HFFc6 (cell line): ENCODE data around the gene EPB41. TPM values are rescaled to one million over a fixed set of nuclear protein-coding genes. Genes with fewer than 3 reads are reported as not detected.
A peak's percentile ranks its signal among the peaks of the same experiment; 100 is the strongest.

Experiments
- DNase-seq: peaks from one replicate; pipeline ENCODE4 v3.0.0-alpha.2; 2018
- H3K27ac Mint-ChIP-seq: 2 replicates; pipeline ENCODE4 v1.8.0; 2020; ENCODE audit warnings: mild to moderate bottlenecking, mixed read lengths
- H3K27me3 Mint-ChIP-seq: 2 replicates; pipeline ENCODE4 v1.8.0; 2021; ENCODE audit warnings: mild to moderate bottlenecking, moderate library complexity, mixed read lengths; ENCODE audit not compliant: insufficient read depth
- H3K36me3 Mint-ChIP-seq: 2 replicates; pipeline ENCODE4 v1.8.0; 2021; ENCODE audit warnings: low read depth, mixed read lengths
- H3K4me1 Mint-ChIP-seq: 2 replicates; pipeline ENCODE4 v1.8.0; 2020; ENCODE audit warnings: low read depth, mixed read lengths
- H3K4me3 Mint-ChIP-seq: 2 replicates; pipeline ENCODE4 v1.8.0; 2020; ENCODE audit warnings: mild to moderate bottlenecking, moderate library complexity, mixed read lengths
- H3K9me3 Mint-ChIP-seq: 2 replicates; pipeline ENCODE4 v1.8.0; 2020; ENCODE audit warnings: mild to moderate bottlenecking, mixed read lengths
- total RNA-seq, 6 experiments: library from RNA; stranded (reverse); fragmentation: NEBNext Ultra II Directional; extraction: Animal tissue kit (Norgen Biotek cat#: 25700); gene quantifications; 2 replicates in 1 of 6; 3 replicates in 5 of 6; pipeline ENCODE4 v1.2.3, GENCODE V29; 2021
- TF ChIP-seq, protein P1 (sequence below): fragments of 200-600 bp; sonication (generic); IDR thresholded peaks from 2 replicates; pipeline ENCODE4 v1.5.0; 2021; ENCODE audit warnings: antibody characterized with exemption, mild to moderate bottlenecking

Gene EPB41
- total RNA-seq, 6 experiments from 2014 or later = 2.4 to 8.8 (median 3.4) TPM

DNA sequence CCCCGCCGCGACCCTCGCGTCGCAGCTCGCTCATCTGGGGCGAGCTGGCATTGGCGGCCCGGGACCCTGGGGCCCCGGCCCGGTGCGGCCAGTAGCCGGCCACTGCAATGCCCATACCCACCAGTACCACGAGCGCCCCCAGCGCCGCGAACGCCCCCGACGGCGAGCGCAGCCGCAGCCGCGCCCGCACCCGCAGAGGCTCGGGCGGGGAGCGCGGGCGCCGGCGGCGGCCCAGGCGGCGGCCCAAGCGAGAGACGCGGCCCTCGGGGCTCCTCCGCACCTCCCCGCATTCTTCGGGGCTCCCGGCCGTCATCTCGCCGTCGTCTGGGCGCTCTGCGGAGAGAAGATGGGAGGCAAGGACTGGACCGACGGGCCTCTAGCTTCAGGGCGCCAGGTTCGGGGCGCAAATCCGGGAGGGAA, 207.2 kb downstream of the EPB41 start:
- H3K4me3 Mint-ChIP-seq = peak overlapping the region; percentile 42; the same call in 1 of the 2 replicates
- TF ChIP-seq, protein P1, sequence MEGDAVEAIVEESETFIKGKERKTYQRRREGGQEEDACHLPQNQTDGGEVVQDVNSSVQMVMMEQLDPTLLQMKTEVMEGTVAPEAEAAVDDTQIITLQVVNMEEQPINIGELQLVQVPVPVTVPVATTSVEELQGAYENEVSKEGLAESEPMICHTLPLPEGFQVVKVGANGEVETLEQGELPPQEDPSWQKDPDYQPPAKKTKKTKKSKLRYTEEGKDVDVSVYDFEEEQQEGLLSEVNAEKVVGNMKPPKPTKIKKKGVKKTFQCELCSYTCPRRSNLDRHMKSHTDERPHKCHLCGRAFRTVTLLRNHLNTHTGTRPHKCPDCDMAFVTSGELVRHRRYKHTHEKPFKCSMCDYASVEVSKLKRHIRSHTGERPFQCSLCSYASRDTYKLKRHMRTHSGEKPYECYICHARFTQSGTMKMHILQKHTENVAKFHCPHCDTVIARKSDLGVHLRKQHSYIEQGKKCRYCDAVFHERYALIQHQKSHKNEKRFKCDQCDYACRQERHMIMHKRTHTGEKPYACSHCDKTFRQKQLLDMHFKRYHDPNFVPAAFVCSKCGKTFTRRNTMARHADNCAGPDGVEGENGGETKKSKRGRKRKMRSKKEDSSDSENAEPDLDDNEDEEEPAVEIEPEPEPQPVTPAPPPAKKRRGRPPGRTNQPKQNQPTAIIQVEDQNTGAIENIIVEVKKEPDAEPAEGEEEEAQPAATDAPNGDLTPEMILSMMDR = peak; percentile 25; the same call in 1 of the 2 replicates
- no peak for DNase-seq
- H3K36me3 Mint-ChIP-seq = no peaks in the 10 kb centered on the region
- no peak overlapping the region for H3K27ac Mint-ChIP-seq
- no peaks in the 10 kb centered on the region for H3K9me3 Mint-ChIP-seq
- peaks cover 4% of the 10 kb centered on the region for H3K27me3 Mint-ChIP-seq
- H3K4me1 Mint-ChIP-seq = peaks cover 21% of the 10 kb centered on the region

DNA sequence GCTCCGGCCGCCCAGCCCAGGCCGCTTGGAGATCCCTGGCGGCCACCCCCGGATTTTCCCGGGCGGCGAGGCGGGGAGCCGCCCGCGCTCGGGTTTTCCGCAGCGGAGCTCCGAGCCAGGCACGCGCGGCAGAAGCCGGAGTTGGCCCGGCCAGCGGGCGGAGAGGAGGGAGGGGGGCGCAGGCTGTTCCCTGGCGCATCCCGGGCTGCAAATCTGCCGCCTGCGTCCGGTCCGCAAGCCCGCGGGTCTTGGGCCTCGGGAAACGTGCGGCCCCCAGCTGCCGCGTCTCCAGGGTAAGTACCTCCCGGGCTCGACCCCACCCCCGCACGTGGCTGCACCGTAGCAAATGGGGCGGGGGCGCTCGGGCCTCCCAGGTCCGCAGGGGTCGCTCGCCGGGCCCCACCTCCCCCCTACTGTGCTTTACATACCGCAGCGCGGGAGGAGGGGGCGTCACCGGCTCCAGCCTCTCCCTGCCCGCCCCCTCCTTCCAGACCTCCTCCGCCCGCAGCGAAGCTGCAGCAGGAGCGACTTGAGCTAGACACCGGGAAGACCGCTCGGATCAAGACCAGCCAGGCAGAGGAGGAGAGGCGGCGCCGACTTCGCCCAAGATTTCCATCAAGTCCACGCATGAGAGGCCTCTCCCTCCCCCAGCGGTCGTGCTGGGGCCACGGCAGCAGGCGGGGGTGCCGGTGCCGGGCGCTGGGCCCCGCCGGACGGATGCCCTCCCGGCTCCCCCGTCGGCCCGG, 207.7 kb downstream of the EPB41 start:
- peak overlapping the region; percentile 94 for H3K27ac Mint-ChIP-seq
- peak overlapping the region; percentile 86 for H3K4me3 Mint-ChIP-seq
- H3K27me3 Mint-ChIP-seq = peaks cover 4% of the 10 kb centered on the region
- TF ChIP-seq, protein P1 = no peak
- peaks cover 21% of the 10 kb centered on the region for H3K4me1 Mint-ChIP-seq
- no peaks in the 10 kb centered on the region for H3K9me3 Mint-ChIP-seq
- no peak for DNase-seq
- no peaks in the 10 kb centered on the region for H3K36me3 Mint-ChIP-seq

DNA sequence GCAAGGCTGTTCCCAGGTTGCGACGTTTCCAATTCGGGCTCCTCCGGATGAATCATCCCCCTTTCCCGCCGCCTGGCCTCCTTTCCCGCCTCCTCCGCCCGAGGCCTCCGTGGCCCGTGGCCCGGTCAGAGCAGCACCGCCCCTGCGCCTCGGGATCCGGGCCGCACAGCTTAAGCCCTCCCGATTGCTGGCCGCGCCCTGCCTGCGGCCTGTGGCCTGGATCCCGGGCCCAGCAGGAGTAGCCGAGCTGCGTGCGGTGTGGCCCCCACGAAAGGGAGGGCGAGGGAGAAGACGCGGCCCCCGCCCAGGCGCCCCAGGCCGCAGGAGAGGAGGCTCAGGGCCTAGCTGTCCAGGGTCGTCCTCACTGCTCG, 208.3 kb downstream of the EPB41 start:
- TF ChIP-seq, protein P1 = no peak
- Mint-ChIP-seq H3K4me3 (peak overlapping the region; percentile 86), H3K36me3 (no peaks in the 10 kb centered on the region), H3K4me1 (peaks cover 21% of the 10 kb centered on the region), H3K9me3 (no peaks in the 10 kb centered on the region), H3K27me3 (peaks cover 4% of the 10 kb centered on the region), H3K27ac (peak overlapping the region; percentile 94)
- peak; percentile 80 for DNase-seq

DNA sequence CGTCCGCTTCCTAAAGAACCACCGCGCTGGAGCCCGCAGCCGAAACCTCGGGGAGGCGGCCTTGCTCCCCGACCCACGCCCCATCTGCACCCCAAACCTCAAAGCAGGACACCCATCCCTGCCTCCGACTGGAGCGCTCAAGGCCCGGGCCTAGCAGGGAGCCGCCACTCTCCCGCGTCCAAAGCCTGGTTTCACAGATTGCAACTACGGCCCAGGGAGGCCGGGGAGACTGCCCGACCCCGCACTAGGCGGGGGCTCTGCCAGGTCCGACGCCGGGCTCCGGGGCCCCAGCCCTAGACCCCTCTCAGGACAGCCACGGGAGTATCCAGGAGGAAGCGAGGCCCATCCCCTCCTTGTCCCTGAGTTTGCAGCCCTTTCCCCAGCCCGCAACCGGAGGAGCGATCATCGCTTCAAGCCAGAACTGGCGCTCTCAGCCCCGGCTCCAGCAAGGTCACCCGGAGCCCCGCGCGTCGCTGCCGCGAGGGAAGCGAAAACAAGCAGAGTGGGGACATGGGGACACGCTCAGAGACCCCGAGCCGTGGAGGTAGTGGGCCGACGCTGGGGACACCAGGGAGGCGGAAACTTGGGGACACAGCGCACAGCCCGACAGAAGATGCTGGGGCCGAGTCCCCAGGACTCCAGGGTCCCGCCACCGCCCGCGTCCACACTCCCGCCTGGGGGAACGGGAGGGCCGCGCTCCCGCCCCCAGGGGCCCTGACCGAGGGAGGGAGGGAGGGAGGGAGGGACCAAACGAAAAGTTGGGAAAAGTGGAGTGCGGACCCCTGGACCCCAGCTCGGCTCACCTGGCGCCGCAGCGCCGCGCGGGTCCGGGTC, 208.9 kb downstream of the EPB41 start:
- H3K36me3 Mint-ChIP-seq = no peaks in the 10 kb centered on the region
- peak overlapping the region; percentile 86 for H3K4me3 Mint-ChIP-seq
- peak overlapping the region; percentile 94 for H3K27ac Mint-ChIP-seq
- peaks cover 21% of the 10 kb centered on the region for H3K4me1 Mint-ChIP-seq
- no peaks in the 10 kb centered on the region for H3K9me3 Mint-ChIP-seq
- DNase-seq = peak; percentile 25
- H3K27me3 Mint-ChIP-seq = peaks cover 4% of the 10 kb centered on the region
- TF ChIP-seq, protein P1 = no peak

DNA sequence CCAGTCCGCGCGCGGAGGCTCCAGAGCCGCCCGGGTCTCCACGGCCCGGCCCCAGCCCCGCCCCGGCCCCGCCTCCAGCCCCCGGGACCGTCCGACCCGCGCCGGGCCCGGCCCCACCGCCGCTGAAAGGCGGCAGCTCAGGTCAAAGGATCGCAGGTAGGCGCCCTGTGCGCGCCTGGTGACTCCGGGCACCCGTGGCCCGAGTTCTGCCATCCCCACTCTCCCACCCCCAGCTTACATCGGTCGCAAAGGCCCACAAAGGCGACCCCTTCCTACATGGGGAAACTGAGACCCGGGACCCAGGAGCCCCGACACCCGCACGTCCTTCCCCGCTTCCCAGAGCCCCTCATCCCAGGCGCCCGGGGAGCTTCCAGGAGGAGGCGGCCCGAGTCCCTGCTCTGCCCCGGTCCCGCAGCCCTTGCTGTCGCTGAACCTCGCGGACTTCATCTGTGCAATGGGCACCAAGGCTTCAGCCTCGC, 209.6 kb downstream of the EPB41 start, which contains the start of gene TMEM200B:
Gene TMEM200B (minus strand): TSS at position 17 of the 479 bp plus-strand sequence. CDS start 2,075 bp downstream, outside the sequence.
- TF ChIP-seq, protein P1 = no peak
- no peaks in the 10 kb centered on the region for H3K36me3 Mint-ChIP-seq
- DNase-seq = no peak
- peak within 1 kb of the TSS; percentile 86 for H3K4me3 Mint-ChIP-seq
- H3K9me3 Mint-ChIP-seq = no peaks in the 10 kb centered on the region
- peaks cover 3% of the 10 kb centered on the region for H3K27me3 Mint-ChIP-seq
- peak within 1 kb of the TSS; percentile 94 for H3K27ac Mint-ChIP-seq
- peaks cover 21% of the 10 kb centered on the region for H3K4me1 Mint-ChIP-seq
